ENCODE results near the gene CFHR5. TPM values are rescaled to one million over a fixed set of nuclear protein-coding genes. Genes with fewer than 3 reads are reported as not detected.

The CFHR5 gene
- total RNA-seq: not detected in 2 replicates

GRCh38 chr1:196977278-196977677 lies at the start of gene CFHR5:
CFHR5 (plus strand) TSS chr1:196977556; CDS start chr1:196977665, 109 bp downstream.

GRCh38 chr1:196943568-196943967 lies 33.8 kb upstream of the CFHR5 start, which contains the start of gene CFHR2:
CFHR2 (plus strand) TSS chr1:196943738; CDS start chr1:196943881, 143 bp downstream.

Other genes with a start within 250 kb of the CFHR5 start
- not detected in 2 replicates for gene CFHR3, start 202.7 kb upstream of the CFHR5 start, total RNA-seq
- 0.12 TPM in 1 of 2 replicates, not detected in the other for gene CFHR1, start 157.8 kb upstream of the CFHR5 start, total RNA-seq
- not detected in 2 replicates for gene CFHR4, start 89.5 kb upstream of the CFHR5 start, total RNA-seq
- gene CFHR2, start 33.8 kb upstream of the CFHR5 start, total RNA-seq: not detected in 2 replicates
- not detected in 2 replicates for gene F13B, start 89.7 kb downstream of the CFHR5 start, total RNA-seq
- gene ASPM, start 169.1 kb downstream of the CFHR5 start, total RNA-seq: 1.6 and 2.9 TPM in 2 replicates
- 4.3 and 7.2 TPM in 2 replicates for gene ZBTB41, start 223.7 kb downstream of the CFHR5 start, total RNA-seq

All from pericardium fibroblast (primary cell).